ENCODE measurements around the gene PTPN9.

- TF ChIP-seq USF1 (IDR thresholded peaks at IDR 0.05): no peak
- TF ChIP-seq CREB1 (IDR thresholded peaks at IDR 0.05; ENCODE audit: low read depth): no peak
- TF ChIP-seq EGR1 (IDR thresholded peaks at IDR 0.05): no peak
Measured at GRCh38 chr15:75425966-75426500, 153.1 kb downstream of the PTPN9 start.
